H1 (cell line): ENCODE results near the gene SELENOV.

Source experiments
- CHD2 ChIP-seq: IDR thresholded peaks from 2 replicates; pipeline ENCODE4 v1.6.1; 2012; ENCODE audit warnings: low read length, improper control_type of control experiment
- EGR1 ChIP-seq: IDR thresholded peaks from 2 replicates; pipeline ENCODE4 v1.6.1; 2011; ENCODE audit warnings: low read depth, low read length, borderline replicate concordance
- MAX ChIP-seq: IDR thresholded peaks from 2 replicates; pipeline ENCODE4 v1.6.1; 2012; ENCODE audit warnings: inconsistent platforms
- POLR2A ChIP-seq, 2 experiments: IDR thresholded peaks; 1 replicate in 1 of 2; 2 replicates in 1 of 2; pipeline ENCODE4 v1.6.1; 2011; ENCODE audit warnings: low read depth in 2 of 2, low read length in 2 of 2, mild to moderate bottlenecking in 2 of 2; ENCODE audit errors: control extremely low read depth in 1 of 2
- SIX5 ChIP-seq: IDR thresholded peaks from 2 replicates; pipeline ENCODE4 v1.6.1; 2011; ENCODE audit warnings: mild to moderate bottlenecking, low read depth, low read length
- SP4 ChIP-seq: IDR thresholded peaks from 2 replicates; pipeline ENCODE4 v1.6.1; 2012; ENCODE audit warnings: low read length, inconsistent platforms
- TF ChIP-seq, protein P1 (sequence below), 3 experiments: IDR thresholded peaks; 1 replicate in 2 of 3; 2 replicates in 1 of 3; pipeline versions ENCODE4 v1.5.1 to v1.6.1; 2011; ENCODE audit warnings: low read length in 3 of 3, mild to moderate bottlenecking in 3 of 3, inconsistent platforms in 2 of 3, low read depth in 1 of 3, moderate library complexity in 1 of 3; ENCODE audit not compliant: insufficient read depth in 1 of 3; ENCODE audit errors: control extremely low read depth in 1 of 3

- no peak for TF ChIP-seq MAX
- TF ChIP-seq, protein P1, sequence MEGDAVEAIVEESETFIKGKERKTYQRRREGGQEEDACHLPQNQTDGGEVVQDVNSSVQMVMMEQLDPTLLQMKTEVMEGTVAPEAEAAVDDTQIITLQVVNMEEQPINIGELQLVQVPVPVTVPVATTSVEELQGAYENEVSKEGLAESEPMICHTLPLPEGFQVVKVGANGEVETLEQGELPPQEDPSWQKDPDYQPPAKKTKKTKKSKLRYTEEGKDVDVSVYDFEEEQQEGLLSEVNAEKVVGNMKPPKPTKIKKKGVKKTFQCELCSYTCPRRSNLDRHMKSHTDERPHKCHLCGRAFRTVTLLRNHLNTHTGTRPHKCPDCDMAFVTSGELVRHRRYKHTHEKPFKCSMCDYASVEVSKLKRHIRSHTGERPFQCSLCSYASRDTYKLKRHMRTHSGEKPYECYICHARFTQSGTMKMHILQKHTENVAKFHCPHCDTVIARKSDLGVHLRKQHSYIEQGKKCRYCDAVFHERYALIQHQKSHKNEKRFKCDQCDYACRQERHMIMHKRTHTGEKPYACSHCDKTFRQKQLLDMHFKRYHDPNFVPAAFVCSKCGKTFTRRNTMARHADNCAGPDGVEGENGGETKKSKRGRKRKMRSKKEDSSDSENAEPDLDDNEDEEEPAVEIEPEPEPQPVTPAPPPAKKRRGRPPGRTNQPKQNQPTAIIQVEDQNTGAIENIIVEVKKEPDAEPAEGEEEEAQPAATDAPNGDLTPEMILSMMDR (IDR thresholded peaks at IDR 0.05; ENCODE audit: control extremely low read depth in 1 of 3, insufficient read depth in 1 of 3, low read depth in 1 of 3, low read length in 3 of 3), result no peak
- no peak for TF ChIP-seq POLR2A (IDR thresholded peaks at IDR 0.05; ENCODE audit: control extremely low read depth in 1 of 2, low read depth in 2 of 2, low read length in 2 of 2)
- TF ChIP-seq SIX5, result no peak
- TF ChIP-seq EGR1, result no peak
- no peak for TF ChIP-seq SP4
- TF ChIP-seq CHD2, result no peak
Observed at GRCh38 chr19:39494661-39495060, 20.3 kb upstream of the SELENOV start.
